ENCODE measurements around the gene HIPK3.

The HIPK3 gene

DNA sequence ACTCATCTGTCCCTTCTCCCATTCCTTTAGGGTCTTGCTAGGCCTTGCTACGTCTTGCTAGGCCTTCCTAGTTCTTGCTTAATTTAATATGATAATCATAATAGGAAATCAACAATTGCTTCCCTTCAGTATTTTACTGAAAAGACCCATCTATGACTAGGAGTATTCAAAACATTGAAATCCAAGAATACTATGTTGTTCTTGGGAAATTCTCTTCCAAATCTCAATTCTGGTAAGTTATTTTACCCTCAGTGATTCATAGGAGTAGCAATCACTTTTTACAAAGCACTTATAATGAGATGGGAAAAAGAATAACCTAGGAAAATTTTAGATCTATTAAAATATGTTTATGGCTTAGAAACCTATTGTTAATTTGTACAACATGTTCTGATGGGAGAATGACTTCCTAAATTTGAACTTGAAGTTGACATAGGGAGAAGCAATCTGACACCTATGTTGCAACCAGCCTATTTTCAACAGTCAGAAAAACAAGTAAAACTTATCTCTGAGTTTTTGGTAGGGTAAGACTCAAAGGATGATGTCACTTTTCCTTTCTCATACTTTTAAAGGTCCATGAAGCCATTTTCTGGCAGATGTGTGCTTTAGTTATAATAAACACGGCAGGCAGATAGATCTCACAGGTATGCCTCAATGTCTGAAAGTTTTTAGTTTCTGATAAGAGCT lies 29.5 kb upstream of the HIPK3 start:
- Histone ChIP-seq H3K27ac (ENCODE audit: extremely low read depth, low read depth, low read length) (no peak overlapping the region), H3K36me3 (ENCODE audit: control insufficient read depth in 2 of 2, insufficient read depth in 1 of 2, low read length in 2 of 2) (no peaks in the 10 kb centered on the region), H3K4me1 (ENCODE audit: control insufficient read depth, insufficient read depth, low read length) (no peaks in the 10 kb centered on the region), H3K9me3 (ENCODE audit: control insufficient read depth, insufficient read depth, low read depth, low read length) (no peaks in the 10 kb centered on the region), H3K4me3 (ENCODE audit: low read depth, low read length) (no peak overlapping the region)
- ChIA-PET POLR2A (no interaction called here), CTCF (no interaction called here)
- TF ChIP-seq ZNF48 (tag by site-specific recombination; IDR thresholded peaks at IDR 0.05) (no peak), SP7 (tag by site-specific recombination; IDR thresholded peaks at IDR 0.05) (no peak), ZBTB8A (tag by site-specific recombination; IDR thresholded peaks at IDR 0.05) (no peak), ZNF626 (tag by site-specific recombination; IDR thresholded peaks at IDR 0.05) (no peak), ZBTB6 (tag by site-specific recombination; IDR thresholded peaks at IDR 0.05) (no peak), ZXDB (tag by site-specific recombination; IDR thresholded peaks at IDR 0.05) (no peak), ZNF394 (tag by site-specific recombination; IDR thresholded peaks at IDR 0.05; ENCODE audit: borderline replicate concordance) (no peak), ZBTB21 (tag by site-specific recombination; IDR thresholded peaks at IDR 0.05) (no peak), ZNF19 (tag by site-specific recombination; IDR thresholded peaks at IDR 0.05; ENCODE audit: low read depth) (no peak), ZNF169 (tag by site-specific recombination; IDR thresholded peaks at IDR 0.05) (no peak), YY2 (tag by site-specific recombination; IDR thresholded peaks at IDR 0.05) (no peak), ZNF660 (tag by site-specific recombination; IDR thresholded peaks at IDR 0.05) (0 out of 2 replicates have a peak, but pooled peaks have one; percentile 51), KLF1 (tag by site-specific recombination; IDR thresholded peaks at IDR 0.05) (no peak), ZNF221 (tag by site-specific recombination; IDR thresholded peaks at IDR 0.05; ENCODE audit: borderline replicate concordance) (no peak), ZNF560 (tag by site-specific recombination; IDR thresholded peaks at IDR 0.05; ENCODE audit: borderline replicate concordance) (no peak), ZNF670 (tag by site-specific recombination; IDR thresholded peaks at IDR 0.05; ENCODE audit: low read depth) (no peak), ZNF223 (tag by site-specific recombination; IDR thresholded peaks at IDR 0.05) (no peak)
- TF ChIP-seq, protein P1, sequence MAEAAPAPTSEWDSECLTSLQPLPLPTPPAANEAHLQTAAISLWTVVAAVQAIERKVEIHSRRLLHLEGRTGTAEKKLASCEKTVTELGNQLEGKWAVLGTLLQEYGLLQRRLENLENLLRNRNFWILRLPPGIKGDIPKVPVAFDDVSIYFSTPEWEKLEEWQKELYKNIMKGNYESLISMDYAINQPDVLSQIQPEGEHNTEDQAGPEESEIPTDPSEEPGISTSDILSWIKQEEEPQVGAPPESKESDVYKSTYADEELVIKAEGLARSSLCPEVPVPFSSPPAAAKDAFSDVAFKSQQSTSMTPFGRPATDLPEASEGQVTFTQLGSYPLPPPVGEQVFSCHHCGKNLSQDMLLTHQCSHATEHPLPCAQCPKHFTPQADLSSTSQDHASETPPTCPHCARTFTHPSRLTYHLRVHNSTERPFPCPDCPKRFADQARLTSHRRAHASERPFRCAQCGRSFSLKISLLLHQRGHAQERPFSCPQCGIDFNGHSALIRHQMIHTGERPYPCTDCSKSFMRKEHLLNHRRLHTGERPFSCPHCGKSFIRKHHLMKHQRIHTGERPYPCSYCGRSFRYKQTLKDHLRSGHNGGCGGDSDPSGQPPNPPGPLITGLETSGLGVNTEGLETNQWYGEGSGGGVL (tag by site-specific recombination; IDR thresholded peaks at IDR 0.05) = no peak
- TF ChIP-seq, protein P2, sequence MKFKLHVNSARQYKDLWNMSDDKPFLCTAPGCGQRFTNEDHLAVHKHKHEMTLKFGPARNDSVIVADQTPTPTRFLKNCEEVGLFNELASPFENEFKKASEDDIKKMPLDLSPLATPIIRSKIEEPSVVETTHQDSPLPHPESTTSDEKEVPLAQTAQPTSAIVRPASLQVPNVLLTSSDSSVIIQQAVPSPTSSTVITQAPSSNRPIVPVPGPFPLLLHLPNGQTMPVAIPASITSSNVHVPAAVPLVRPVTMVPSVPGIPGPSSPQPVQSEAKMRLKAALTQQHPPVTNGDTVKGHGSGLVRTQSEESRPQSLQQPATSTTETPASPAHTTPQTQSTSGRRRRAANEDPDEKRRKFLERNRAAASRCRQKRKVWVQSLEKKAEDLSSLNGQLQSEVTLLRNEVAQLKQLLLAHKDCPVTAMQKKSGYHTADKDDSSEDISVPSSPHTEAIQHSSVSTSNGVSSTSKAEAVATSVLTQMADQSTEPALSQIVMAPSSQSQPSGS (tag by site-specific recombination; IDR thresholded peaks at IDR 0.05; ENCODE audit: low read depth) = peak; percentile 83
- TF ChIP-seq, protein P3, sequence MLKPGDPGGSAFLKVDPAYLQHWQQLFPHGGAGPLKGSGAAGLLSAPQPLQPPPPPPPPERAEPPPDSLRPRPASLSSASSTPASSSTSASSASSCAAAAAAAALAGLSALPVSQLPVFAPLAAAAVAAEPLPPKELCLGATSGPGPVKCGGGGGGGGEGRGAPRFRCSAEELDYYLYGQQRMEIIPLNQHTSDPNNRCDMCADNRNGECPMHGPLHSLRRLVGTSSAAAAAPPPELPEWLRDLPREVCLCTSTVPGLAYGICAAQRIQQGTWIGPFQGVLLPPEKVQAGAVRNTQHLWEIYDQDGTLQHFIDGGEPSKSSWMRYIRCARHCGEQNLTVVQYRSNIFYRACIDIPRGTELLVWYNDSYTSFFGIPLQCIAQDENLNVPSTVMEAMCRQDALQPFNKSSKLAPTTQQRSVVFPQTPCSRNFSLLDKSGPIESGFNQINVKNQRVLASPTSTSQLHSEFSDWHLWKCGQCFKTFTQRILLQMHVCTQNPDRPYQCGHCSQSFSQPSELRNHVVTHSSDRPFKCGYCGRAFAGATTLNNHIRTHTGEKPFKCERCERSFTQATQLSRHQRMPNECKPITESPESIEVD (tag by site-specific recombination; IDR thresholded peaks at IDR 0.05) = peak; percentile 94
